ENCODE measurements around the gene MGLL.

- TF ChIP-seq GATA2 (IDR thresholded peaks at IDR 0.05; ENCODE audit: low read depth, low read length) (no peak), GATA3 (IDR thresholded peaks at IDR 0.05; ENCODE audit: low read depth, low read length) (no peak)
Measured at GRCh38 chr3:127754411-127755304, 67.7 kb downstream of the MGLL start.
